Body of pancreas (tissue), 4 donors: ENCODE measurements around the gene DIP2A.

Experiments used
- CTCF ChIP-seq, 7 experiments: fragments of 450-650 bp in 4 of 7; fragments of 200-600 bp in 3 of 7; sonication (generic) in 3 of 7; IDR thresholded peaks; one replicate each; pipeline ENCODE4 v1.5.1; 2016 to 2019; ENCODE audit warnings: antibody characterized with exemption in 7 of 7
- POLR2A ChIP-seq, 3 donors: fragments of 450-650 bp; IDR thresholded peaks; one replicate each; pipeline ENCODE4 v1.6.1; 2016; ENCODE audit warnings: antibody characterized with exemption in 3 of 3, mild to moderate bottlenecking in 2 of 3

GRCh38 chr21:46597896-46598343 lies 139.2 kb downstream of the DIP2A start:
- no peak for TF ChIP-seq CTCF (IDR thresholded peaks at IDR 0.05)
- no peak for TF ChIP-seq POLR2A (IDR thresholded peaks at IDR 0.05)
